ENCODE results near the gene FAM120AOS.
A peak's percentile ranks its signal among the peaks of the same experiment; 100 is the strongest.

The FAM120AOS gene

GRCh38 chr9:93475856-93476255 is 22.5 kb upstream of the FAM120AOS start:
- Mint-ChIP-seq H3K27ac (peak overlapping the region; percentile 43), H3K9me3 (no peaks in the 10 kb centered on the region), H3K4me1 (ENCODE audit: low read depth) (peaks cover 32% of the 10 kb centered on the region), H3K4me3 (no peak overlapping the region), H3K27me3 (no peaks in the 10 kb centered on the region), H3K36me3 (ENCODE audit: low read depth) (peaks cover 67% of the 10 kb centered on the region)

- Mint-ChIP-seq H3K9me3 (no peaks in the 10 kb centered on the region), H3K27ac (peak overlapping the region; percentile 43), H3K27me3 (no peaks in the 10 kb centered on the region), H3K4me1 (ENCODE audit: low read depth) (peaks cover 39% of the 10 kb centered on the region), H3K36me3 (ENCODE audit: low read depth) (peaks cover 73% of the 10 kb centered on the region), H3K4me3 (no peak overlapping the region)
Measured at GRCh38 chr9:93475108-93475507, 21.7 kb upstream of the FAM120AOS start.

GRCh38 chr9:93473411-93473810 is 20.0 kb upstream of the FAM120AOS start:
- Mint-ChIP-seq H3K36me3 (ENCODE audit: low read depth) (peaks cover 60% of the 10 kb centered on the region), H3K4me1 (ENCODE audit: low read depth) (peaks cover 51% of the 10 kb centered on the region), H3K27ac (no peak overlapping the region), H3K9me3 (no peaks in the 10 kb centered on the region), H3K4me3 (no peak overlapping the region), H3K27me3 (no peaks in the 10 kb centered on the region)

GRCh38 chr9:93471124-93471523 is 17.7 kb upstream of the FAM120AOS start:
- no peaks in the 10 kb centered on the region for H3K9me3 Mint-ChIP-seq
- peaks cover 64% of the 10 kb centered on the region for H3K4me1 Mint-ChIP-seq (ENCODE audit: low read depth)
- peaks cover 43% of the 10 kb centered on the region for H3K36me3 Mint-ChIP-seq (ENCODE audit: low read depth)
- H3K4me3 Mint-ChIP-seq: no peak overlapping the region
- H3K27ac Mint-ChIP-seq: no peak overlapping the region
- H3K27me3 Mint-ChIP-seq: no peaks in the 10 kb centered on the region

- Mint-ChIP-seq H3K27me3 (no peaks in the 10 kb centered on the region), H3K4me1 (ENCODE audit: low read depth) (peaks cover 64% of the 10 kb centered on the region), H3K36me3 (ENCODE audit: low read depth) (peaks cover 36% of the 10 kb centered on the region), H3K9me3 (no peaks in the 10 kb centered on the region), H3K4me3 (no peak overlapping the region), H3K27ac (no peak overlapping the region)
Measured at GRCh38 chr9:93470391-93470790, 17.0 kb upstream of the FAM120AOS start.

- no peak overlapping the region for H3K4me3 Mint-ChIP-seq
- H3K36me3 Mint-ChIP-seq (ENCODE audit: low read depth): peaks cover 34% of the 10 kb centered on the region
- H3K4me1 Mint-ChIP-seq (ENCODE audit: low read depth): peaks cover 71% of the 10 kb centered on the region
- H3K27ac Mint-ChIP-seq: peak overlapping the region; percentile 45
- H3K9me3 Mint-ChIP-seq: no peaks in the 10 kb centered on the region
- H3K27me3 Mint-ChIP-seq: no peaks in the 10 kb centered on the region
Measured at GRCh38 chr9:93468763-93469456, 15.5 kb upstream of the FAM120AOS start.

GRCh38 chr9:93467462-93467861 is 14.1 kb upstream of the FAM120AOS start:
- peaks cover 85% of the 10 kb centered on the region for H3K4me1 Mint-ChIP-seq (ENCODE audit: low read depth)
- H3K27ac Mint-ChIP-seq: peak overlapping the region; percentile 43
- peaks cover 32% of the 10 kb centered on the region for H3K36me3 Mint-ChIP-seq (ENCODE audit: low read depth)
- H3K4me3 Mint-ChIP-seq: peak overlapping the region; percentile 33
- no peaks in the 10 kb centered on the region for H3K27me3 Mint-ChIP-seq
- no peaks in the 10 kb centered on the region for H3K9me3 Mint-ChIP-seq

GRCh38 chr9:93467062-93467416 is 13.7 kb upstream of the FAM120AOS start:
- H3K4me1 Mint-ChIP-seq (ENCODE audit: low read depth): peaks cover 88% of the 10 kb centered on the region
- no peaks in the 10 kb centered on the region for H3K27me3 Mint-ChIP-seq
- H3K4me3 Mint-ChIP-seq: peak overlapping the region; percentile 33
- peak overlapping the region; percentile 65 for H3K27ac Mint-ChIP-seq
- peaks cover 30% of the 10 kb centered on the region for H3K36me3 Mint-ChIP-seq (ENCODE audit: low read depth)
- no peaks in the 10 kb centered on the region for H3K9me3 Mint-ChIP-seq

- no peak overlapping the region for H3K4me3 Mint-ChIP-seq
- H3K36me3 Mint-ChIP-seq (ENCODE audit: low read depth): peaks cover 29% of the 10 kb centered on the region
Measured at GRCh38 chr9:93466416-93467061, 13.2 kb upstream of the FAM120AOS start.

GRCh38 chr9:93465855-93466254 is 12.5 kb upstream of the FAM120AOS start:
- H3K4me3 Mint-ChIP-seq: no peak overlapping the region
- peak overlapping the region; percentile 55 for H3K27ac Mint-ChIP-seq
- peaks cover 22% of the 10 kb centered on the region for H3K36me3 Mint-ChIP-seq (ENCODE audit: low read depth)
- no peaks in the 10 kb centered on the region for H3K9me3 Mint-ChIP-seq
- H3K4me1 Mint-ChIP-seq (ENCODE audit: low read depth): peaks cover 89% of the 10 kb centered on the region
- H3K27me3 Mint-ChIP-seq: no peaks in the 10 kb centered on the region

More at GRCh38 chr9:93466416-93467061, 13.2 kb upstream of the FAM120AOS start:
- Mint-ChIP-seq H3K4me1 (ENCODE audit: low read depth) (peaks cover 91% of the 10 kb centered on the region), H3K9me3 (no peaks in the 10 kb centered on the region), H3K27ac (peak overlapping the region; percentile 65), H3K27me3 (no peaks in the 10 kb centered on the region)

GRCh38 chr9:93464876-93465275 is 11.5 kb upstream of the FAM120AOS start:
- peaks cover 16% of the 10 kb centered on the region for H3K36me3 Mint-ChIP-seq (ENCODE audit: low read depth)
- H3K9me3 Mint-ChIP-seq: no peaks in the 10 kb centered on the region
- peaks cover 89% of the 10 kb centered on the region for H3K4me1 Mint-ChIP-seq (ENCODE audit: low read depth)
- H3K27me3 Mint-ChIP-seq: no peaks in the 10 kb centered on the region
- H3K4me3 Mint-ChIP-seq: peak overlapping the region; percentile 63
- H3K27ac Mint-ChIP-seq: peak overlapping the region; percentile 88

GRCh38 chr9:93464395-93464794 is 11.0 kb upstream of the FAM120AOS start:
- peaks cover 94% of the 10 kb centered on the region for H3K4me1 Mint-ChIP-seq (ENCODE audit: low read depth)
- no peaks in the 10 kb centered on the region for H3K27me3 Mint-ChIP-seq
- no peaks in the 10 kb centered on the region for H3K9me3 Mint-ChIP-seq
- peak overlapping the region; percentile 63 for H3K4me3 Mint-ChIP-seq
- peaks cover 21% of the 10 kb centered on the region for H3K36me3 Mint-ChIP-seq (ENCODE audit: low read depth)
- H3K27ac Mint-ChIP-seq: peak overlapping the region; percentile 88

GRCh38 chr9:93463638-93464248 is 10.4 kb upstream of the FAM120AOS start:
- H3K36me3 Mint-ChIP-seq (ENCODE audit: low read depth): peaks cover 27% of the 10 kb centered on the region
- no peaks in the 10 kb centered on the region for H3K27me3 Mint-ChIP-seq
- no peaks in the 10 kb centered on the region for H3K9me3 Mint-ChIP-seq
- H3K4me1 Mint-ChIP-seq (ENCODE audit: low read depth): peaks cover 94% of the 10 kb centered on the region
- peak overlapping the region; percentile 63 for H3K4me3 Mint-ChIP-seq
- H3K27ac Mint-ChIP-seq: peak overlapping the region; percentile 88

- Mint-ChIP-seq H3K27ac (no peak overlapping the region), H3K9me3 (no peaks in the 10 kb centered on the region), H3K36me3 (ENCODE audit: low read depth) (peaks cover 41% of the 10 kb centered on the region), H3K4me3 (no peak overlapping the region), H3K4me1 (ENCODE audit: low read depth) (peaks cover 92% of the 10 kb centered on the region), H3K27me3 (no peaks in the 10 kb centered on the region)
Measured at GRCh38 chr9:93461821-93462220, 8.4 kb upstream of the FAM120AOS start.

GRCh38 chr9:93461414-93461743 is 8.0 kb upstream of the FAM120AOS start:
- Mint-ChIP-seq H3K9me3 (no peaks in the 10 kb centered on the region), H3K4me1 (ENCODE audit: low read depth) (peaks cover 92% of the 10 kb centered on the region), H3K4me3 (no peak overlapping the region), H3K27ac (no peak overlapping the region), H3K36me3 (ENCODE audit: low read depth) (peaks cover 43% of the 10 kb centered on the region), H3K27me3 (no peaks in the 10 kb centered on the region)
